Lung (tissue), 12 donors: Measurements from ENCODE around the gene CST11. TPM values are rescaled to one million over a fixed set of nuclear protein-coding genes. Genes with fewer than 3 reads are reported as not detected.
A peak's percentile ranks its signal among the peaks of the same experiment; 100 is the strongest.

ENCODE experiments used
- ATAC-seq: fragments of 200-7000 bp; cut with Tn5 transposase; one replicate; pipeline ENCODE4 v1.9.1; 2020; ENCODE audit warnings: moderate number of reproducible peaks; ENCODE audit not compliant: insufficient read depth, low FRiP score
- DNase-seq, 3 donors: peaks; one replicate each; pipeline ENCODE4 v3.0.0-alpha.2; 2013 to 2017
- H3K27ac ChIP-seq, 2 donors: one replicate each; pipeline ENCODE4 v1.5.1; 2013; ENCODE audit warnings: mild to moderate bottlenecking in 2 of 2, moderate library complexity in 2 of 2, control low read depth in 1 of 2, inconsistent platforms in 1 of 2, low read depth in 1 of 2, low read length in 1 of 2
- H3K27me3 ChIP-seq, 3 donors: one replicate each; pipeline ENCODE4 v1.5.1; 2013; ENCODE audit warnings: low read length in 2 of 3; ENCODE audit not compliant: control insufficient read depth in 3 of 3, insufficient read depth in 3 of 3
- H3K36me3 ChIP-seq, 4 donors: one replicate each; pipeline ENCODE4 v1.5.1; 2013; ENCODE audit warnings: low read length in 4 of 4, mild to moderate bottlenecking in 1 of 4, moderate library complexity in 1 of 4; ENCODE audit not compliant: control insufficient read depth in 4 of 4, insufficient read depth in 4 of 4
- H3K4me1 ChIP-seq, 5 donors: one replicate each; pipeline ENCODE4 v1.5.1; 2013; ENCODE audit warnings: low read length in 5 of 5, mild to moderate bottlenecking in 2 of 5, moderate library complexity in 1 of 5; ENCODE audit not compliant: control insufficient read depth in 5 of 5, insufficient read depth in 5 of 5
- H3K4me3 ChIP-seq: one replicate; pipeline ENCODE4 v1.5.1; 2013; ENCODE audit warnings: mild to moderate bottlenecking, control low read depth, moderate library complexity
- H3K9ac ChIP-seq, 2 donors: one replicate each; pipeline ENCODE4 v1.5.1; 2013; ENCODE audit warnings: low read length in 2 of 2, control low read depth in 1 of 2; ENCODE audit not compliant: insufficient read depth in 1 of 2
- H3K9me3 ChIP-seq, 4 donors: one replicate each; pipeline ENCODE4 v1.5.1; 2013; ENCODE audit warnings: low read length in 3 of 4, mild to moderate bottlenecking in 1 of 4, moderate library complexity in 1 of 4; ENCODE audit not compliant: control insufficient read depth in 4 of 4, insufficient read depth in 3 of 4
- CTCF ChIP-seq: IDR thresholded peaks from 2 replicates; pipeline ENCODE4 v1.5.1; 2012; ENCODE audit warnings: mild to moderate bottlenecking; ENCODE audit errors: control extremely low read depth, extremely low read depth
- WGBS, 2 donors: extraction: QIAGEN DNeasy Blood & Tissue Kit; methylation state at CpG; one replicate each; pipeline ENCODE4 v1.1.7; 2013; 5-methylcytosine and 5-hydroxymethylcytosine counted together
- polyA plus RNA-seq, 2 donors: library from polyadenylated mRNA; stranded (reverse); fragments of 200-250 nt; gene quantifications; one replicate each; pipeline ENCODE4 v1.2.1, GENCODE V29; 2013
- total RNA-seq, 2 donors: library from RNA; depleted of rRNA in 1 of 2; stranded (reverse); fragments of >200 nt in 1 of 2; gene quantifications; one replicate each; pipeline ENCODE4 v1.2.1, GENCODE V29; 2014 to 2021
- donor health status: control.
- donor health status: control.
- donor health status: Bipolar disorder and iron deficiency.
- donor health status: healthy.
- donor health status: DM: yes; HTN: yes; CAD: no.

The CST11 gene
- total and polyA plus RNA-seq, 4 donors = not detected

DNA sequence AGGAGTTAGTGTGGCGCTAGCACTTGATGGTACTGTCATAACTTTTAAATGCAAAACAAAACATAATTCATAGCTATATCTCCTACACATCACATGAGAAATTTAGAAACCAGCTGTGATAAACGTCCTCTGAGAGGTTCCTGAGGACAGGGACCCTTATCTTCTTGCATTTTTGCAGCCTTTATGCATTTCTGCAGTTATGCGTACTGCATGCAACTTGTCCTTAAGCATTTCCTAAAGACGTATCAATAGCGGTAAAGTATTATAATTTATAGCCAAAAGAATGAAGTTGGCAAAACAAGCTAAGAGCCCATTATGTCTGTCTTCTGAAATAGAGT lies 33.0 kb downstream of the CST11 start:
- peak overlapping the region in 1 of 2 donors; percentile 56 for H3K9ac ChIP-seq
- H3K4me3 ChIP-seq = no peak overlapping the region
- peaks cover 0 to 20% (median 6%) of the 10 kb centered on the region in 5 donors for H3K4me1 ChIP-seq
- peak overlapping the region in 1 of 2 donors; percentile 96 for H3K27ac ChIP-seq
- 26% methylated on average over 5 of the region's 5 CpGs for WGBS, 2 donors
- H3K36me3 ChIP-seq = no peaks in the 10 kb centered on the region
- no peak for TF ChIP-seq CTCF
- no peak for DNase-seq
- no peaks in the 10 kb centered on the region for H3K27me3 ChIP-seq
- ATAC-seq = no peak
- no peaks in the 10 kb centered on the region for H3K9me3 ChIP-seq

DNA sequence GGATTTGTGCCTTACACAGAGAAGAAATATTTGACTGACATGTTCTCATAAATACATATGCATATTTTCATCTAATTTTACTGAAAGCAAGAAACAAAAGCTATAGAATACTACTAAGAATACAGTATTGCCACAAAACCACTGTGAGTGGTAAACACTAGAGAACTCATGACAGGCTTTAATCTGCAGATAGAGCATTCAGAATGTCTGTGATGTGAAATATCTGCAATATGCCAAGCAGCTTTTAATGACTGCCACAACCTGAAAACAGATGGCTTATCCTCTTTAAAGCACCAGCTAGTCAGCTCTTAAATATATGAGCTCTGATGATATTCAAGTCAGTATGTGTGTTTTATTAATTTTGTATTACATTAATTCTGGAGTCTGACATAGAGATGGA lies 34.8 kb downstream of the CST11 start:
- Histone ChIP-seq H3K9ac (no peak overlapping the region), H3K9me3 (no peaks in the 10 kb centered on the region), H3K27ac (no peak overlapping the region), H3K4me1 (peaks cover 0 to 20% (median 6%) of the 10 kb centered on the region in 5 donors), H3K4me3 (no peak overlapping the region), H3K27me3 (no peaks in the 10 kb centered on the region), H3K36me3 (no peaks in the 10 kb centered on the region)
- ATAC-seq = no peak
- no peak for DNase-seq
- TF ChIP-seq CTCF = no peak

- no peak for ATAC-seq
- no peak overlapping the region for H3K27ac ChIP-seq
These were observed 36.6 kb downstream of the CST11 start for GRCh38 chr20:23415959-23416583.

More at GRCh38 chr20:23415959-23416583, 36.6 kb downstream of the CST11 start:
- H3K27me3 ChIP-seq = no peaks in the 10 kb centered on the region
- no peak overlapping the region for H3K4me3 ChIP-seq
- DNase-seq = no peak
- no peaks in the 10 kb centered on the region for H3K9me3 ChIP-seq
- no peak overlapping the region for H3K9ac ChIP-seq
- H3K4me1 ChIP-seq = peaks cover 0 to 28% (median 11%) of the 10 kb centered on the region in 5 donors
- no peaks in the 10 kb centered on the region for H3K36me3 ChIP-seq
- no peak for TF ChIP-seq CTCF
- 80 to 88% methylated on average over 6 of the region's 6 CpGs for WGBS, 2 donors
